ENCODE results near the gene BMP2K. TPM values are rescaled to one million over a fixed set of nuclear protein-coding genes. Genes with fewer than 3 reads are reported as not detected.

BMP2K gene
- total RNA-seq = 106 and 167 TPM in 2 replicates

GRCh38 chr4:78776079-78776728 lies at the start of gene BMP2K:
Gene BMP2K, plus strand, starts transcription at chr4:78776350. Its CDS starts 194 bp downstream, at chr4:78776544.
- DNase-seq (ENCODE audit: low read depth in 2 of 2) = peak; percentile 35 to 84

- DNase-seq (ENCODE audit: low read depth in 2 of 2) = no peak
Observed at GRCh38 chr4:78726546-78726945, 49.6 kb upstream of the BMP2K start.

- no peak for DNase-seq (ENCODE audit: low read depth in 2 of 2)
Observed at GRCh38 chr4:78732332-78733104, 43.6 kb upstream of the BMP2K start.

- DNase-seq (ENCODE audit: low read depth in 2 of 2) = no peak
Observed at GRCh38 chr4:78734441-78735162, 41.5 kb upstream of the BMP2K start.

GRCh38 chr4:78735697-78736096 lies 40.5 kb upstream of the BMP2K start:
- no peak for DNase-seq (ENCODE audit: low read depth in 2 of 2)

- no peak for DNase-seq (ENCODE audit: low read depth in 2 of 2)
Observed at GRCh38 chr4:78737035-78737434, 39.1 kb upstream of the BMP2K start.

- no peak for DNase-seq (ENCODE audit: low read depth in 2 of 2)
Observed at GRCh38 chr4:78737973-78738372, 38.2 kb upstream of the BMP2K start.

GRCh38 chr4:78742300-78742699 lies 33.9 kb upstream of the BMP2K start:
- no peak for DNase-seq (ENCODE audit: low read depth in 2 of 2)

- DNase-seq (ENCODE audit: low read depth in 2 of 2) = peak; percentile 28 to 82
Observed at GRCh38 chr4:78747475-78747922, 28.7 kb upstream of the BMP2K start.

- no peak for DNase-seq (ENCODE audit: low read depth in 2 of 2)
Observed at GRCh38 chr4:78748381-78748780, 27.8 kb upstream of the BMP2K start.

- DNase-seq (ENCODE audit: low read depth in 2 of 2) = peak in 1 of 2 donors; percentile 14
Observed at GRCh38 chr4:78749258-78749971, 26.7 kb upstream of the BMP2K start.

GRCh38 chr4:78749972-78750727 lies 26.0 kb upstream of the BMP2K start:
- DNase-seq (ENCODE audit: low read depth in 2 of 2) = peak; percentile 69 to 83

- DNase-seq (ENCODE audit: low read depth in 2 of 2) = no peak
Observed at GRCh38 chr4:78753091-78753490, 23.1 kb upstream of the BMP2K start.

- no peak for DNase-seq (ENCODE audit: low read depth in 2 of 2)
Observed at GRCh38 chr4:78754872-78755271, 21.3 kb upstream of the BMP2K start.

- no peak for DNase-seq (ENCODE audit: low read depth in 2 of 2)
Observed at GRCh38 chr4:78756137-78756536, 20.0 kb upstream of the BMP2K start.

- DNase-seq (ENCODE audit: low read depth in 2 of 2) = no peak
Observed at GRCh38 chr4:78756776-78757175, 19.4 kb upstream of the BMP2K start.

- no peak for DNase-seq (ENCODE audit: low read depth in 2 of 2)
Observed at GRCh38 chr4:78757574-78757973, 18.6 kb upstream of the BMP2K start.

GRCh38 chr4:78758085-78758484 lies 18.1 kb upstream of the BMP2K start:
- no peak for DNase-seq (ENCODE audit: low read depth in 2 of 2)

- no peak for DNase-seq (ENCODE audit: low read depth in 2 of 2)
Observed at GRCh38 chr4:78762529-78762928, 13.6 kb upstream of the BMP2K start.

- no peak for DNase-seq (ENCODE audit: low read depth in 2 of 2)
Observed at GRCh38 chr4:78763251-78763650, 12.9 kb upstream of the BMP2K start.
